Kidney glomerular epithelial cell (primary cell): Measurements from ENCODE around the gene AFF1.

Experiments used
- DNase-seq: peaks from one replicate; lab custom pipeline; 2025; lab: John Stamatoyannopoulos, UW

Gene AFF1

GRCh38 chr4:86919561-86920223 is 15.1 kb upstream of the AFF1 start:
- no peak for DNase-seq

- no peak for DNase-seq
Observed at GRCh38 chr4:86921608-86922252, 13.1 kb upstream of the AFF1 start.

GRCh38 chr4:86924811-86925210 is 10.0 kb upstream of the AFF1 start:
- DNase-seq = peak; percentile 81

GRCh38 chr4:86926435-86927086 is 8.2 kb upstream of the AFF1 start:
- no peak for DNase-seq

GRCh38 chr4:86927843-86928395 is 6.9 kb upstream of the AFF1 start:
- DNase-seq = peak; percentile 96

GRCh38 chr4:86928400-86929255 is 6.2 kb upstream of the AFF1 start:
- DNase-seq = no peak

GRCh38 chr4:86934147-86934770 is 552 bp upstream of the AFF1 start:
- DNase-seq = no peak

- no peak for DNase-seq
Observed at GRCh38 chr4:86935566-86935852, 698 bp downstream of the AFF1 start.

- peak; percentile 92 for DNase-seq
Observed at GRCh38 chr4:86935853-86936733, 1.3 kb downstream of the AFF1 start.

GRCh38 chr4:86938771-86939520 is 4.1 kb downstream of the AFF1 start:
- no peak for DNase-seq

- no peak for DNase-seq
Observed at GRCh38 chr4:86939729-86940575, 5.1 kb downstream of the AFF1 start.

GRCh38 chr4:86940920-86941460 is 6.2 kb downstream of the AFF1 start:
- DNase-seq = no peak

- DNase-seq = no peak
Observed at GRCh38 chr4:86942185-86942666, 7.4 kb downstream of the AFF1 start.

GRCh38 chr4:86944964-86945781 is 10.4 kb downstream of the AFF1 start:
- DNase-seq = no peak

GRCh38 chr4:86946868-86947500 is 12.2 kb downstream of the AFF1 start:
- DNase-seq = no peak

GRCh38 chr4:86947501-86948120 is 12.8 kb downstream of the AFF1 start:
- no peak for DNase-seq

GRCh38 chr4:86948276-86948675 is 13.5 kb downstream of the AFF1 start:
- DNase-seq = no peak
